ENCODE measurements around the gene PREP. TPM values are rescaled to one million over a fixed set of nuclear protein-coding genes. Genes with fewer than 3 reads are reported as not detected.

Gene PREP
- total RNA-seq, 1 donor = 18.1 TPM

- DNase-seq (ENCODE audit: low read depth) = no peak
- H3K4me3 ChIP-seq (ENCODE audit: low read depth, low read length) = no peak overlapping the region
- TF ChIP-seq CTCF (IDR thresholded peaks at IDR 0.05; ENCODE audit: insufficient read depth, low read length) = no peak
These were observed 124.1 kb downstream of the PREP start for GRCh38 chr6:105278813-105279212.

GRCh38 chr6:105278035-105278434 lies 124.8 kb downstream of the PREP start:
- no peak for DNase-seq (ENCODE audit: low read depth)
- no peak overlapping the region for H3K4me3 ChIP-seq (ENCODE audit: low read depth, low read length)
- no peak for TF ChIP-seq CTCF (IDR thresholded peaks at IDR 0.05; ENCODE audit: insufficient read depth, low read length)

DNA sequence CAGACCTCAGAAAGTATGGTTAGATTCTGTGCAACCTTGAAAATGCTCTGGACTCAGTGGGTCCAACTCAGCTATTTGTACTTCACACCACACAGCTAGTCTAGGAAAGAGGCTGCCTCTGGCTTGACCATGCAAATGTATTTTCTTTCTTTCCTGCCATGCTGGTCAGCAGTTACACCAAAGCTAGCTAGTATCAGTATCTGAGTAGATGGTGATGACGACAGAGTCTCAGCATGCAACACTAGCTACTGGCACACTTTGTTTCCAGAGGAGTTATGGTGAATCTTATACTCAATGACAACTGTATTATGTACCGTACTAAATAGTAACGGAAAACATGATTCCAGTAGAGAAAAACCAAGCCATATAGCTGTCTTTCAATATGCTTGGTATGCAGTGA lies 126.5 kb downstream of the PREP start:
- H3K4me3 ChIP-seq (ENCODE audit: low read depth, low read length) = no peak overlapping the region
- no peak for DNase-seq (ENCODE audit: low read depth)
- TF ChIP-seq CTCF (IDR thresholded peaks at IDR 0.05; ENCODE audit: insufficient read depth, low read length) = no peak

- no peak overlapping the region for H3K4me3 ChIP-seq (ENCODE audit: low read depth, low read length)
- TF ChIP-seq CTCF (IDR thresholded peaks at IDR 0.05; ENCODE audit: insufficient read depth, low read length) = no peak
- no peak for DNase-seq (ENCODE audit: low read depth)
These were observed 127.3 kb downstream of the PREP start for GRCh38 chr6:105275542-105275941.

- no peak overlapping the region for H3K4me3 ChIP-seq (ENCODE audit: low read depth, low read length)
- TF ChIP-seq CTCF (IDR thresholded peaks at IDR 0.05; ENCODE audit: insufficient read depth, low read length) = no peak
- DNase-seq (ENCODE audit: low read depth) = no peak
These were observed 128.2 kb downstream of the PREP start for GRCh38 chr6:105274678-105275077.

- H3K4me3 ChIP-seq (ENCODE audit: low read depth, low read length) = no peak overlapping the region
- no peak for DNase-seq (ENCODE audit: low read depth)
- no peak for TF ChIP-seq CTCF (IDR thresholded peaks at IDR 0.05; ENCODE audit: insufficient read depth, low read length)
These were observed 129.3 kb downstream of the PREP start for GRCh38 chr6:105273589-105273988.

- no peak overlapping the region for H3K4me3 ChIP-seq (ENCODE audit: low read depth, low read length)
- no peak for TF ChIP-seq CTCF (IDR thresholded peaks at IDR 0.05; ENCODE audit: insufficient read depth, low read length)
- DNase-seq (ENCODE audit: low read depth) = no peak
These were observed 130.1 kb downstream of the PREP start for GRCh38 chr6:105272786-105273185.

Data from fibroblast of the aortic adventitia (primary cell).